ENCODE measurements around the gene CUX1.

CUX1 gene

GRCh38 chr7:102073931-102074880, 256.8 kb downstream of the CUX1 start:
- H3K27me3 Mint-ChIP-seq, result no peaks in the 10 kb centered on the region
- H3K4me3 Mint-ChIP-seq, result no peak overlapping the region
- H3K4me1 Mint-ChIP-seq (ENCODE audit: low read depth), result no peaks in the 10 kb centered on the region
- H3K36me3 Mint-ChIP-seq, result peaks cover 27% of the 10 kb centered on the region
- no peaks in the 10 kb centered on the region for H3K9me3 Mint-ChIP-seq (ENCODE audit: low read depth)
- no peak overlapping the region for H3K27ac Mint-ChIP-seq

DNA sequence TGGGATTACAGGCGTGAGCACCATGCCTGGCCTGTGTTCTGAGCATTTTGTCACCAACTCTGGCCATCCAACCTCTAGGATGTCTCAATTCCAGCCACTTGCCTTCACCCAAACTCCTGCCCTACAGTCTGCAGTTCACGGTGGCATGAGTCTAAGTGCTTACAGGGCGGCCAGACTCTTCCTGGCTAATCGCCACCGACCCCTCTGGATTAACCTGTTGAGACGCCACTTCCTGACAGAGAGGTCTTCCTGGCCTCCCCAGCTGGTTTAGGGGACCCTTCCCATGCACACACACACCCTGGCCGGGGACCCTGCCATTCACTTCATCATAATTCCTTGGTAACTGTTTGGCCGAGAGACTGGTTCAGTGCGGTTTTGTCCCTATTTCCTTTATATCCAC, 257.7 kb downstream of the CUX1 start:
- no peaks in the 10 kb centered on the region for H3K4me1 Mint-ChIP-seq (ENCODE audit: low read depth)
- no peak overlapping the region for H3K4me3 Mint-ChIP-seq
- H3K27me3 Mint-ChIP-seq, result no peaks in the 10 kb centered on the region
- peaks cover 26% of the 10 kb centered on the region for H3K36me3 Mint-ChIP-seq
- H3K9me3 Mint-ChIP-seq (ENCODE audit: low read depth), result no peaks in the 10 kb centered on the region
- H3K27ac Mint-ChIP-seq, result no peak overlapping the region

- Mint-ChIP-seq H3K4me3 (no peak overlapping the region), H3K36me3 (peaks cover 21% of the 10 kb centered on the region), H3K9me3 (ENCODE audit: low read depth) (no peaks in the 10 kb centered on the region), H3K4me1 (ENCODE audit: low read depth) (no peaks in the 10 kb centered on the region), H3K27ac (no peak overlapping the region), H3K27me3 (no peaks in the 10 kb centered on the region)
Observed at GRCh38 chr7:102075553-102076135, 258.2 kb downstream of the CUX1 start.

GRCh38 chr7:102077081-102077480, 259.7 kb downstream of the CUX1 start:
- Mint-ChIP-seq H3K27me3 (no peaks in the 10 kb centered on the region), H3K4me3 (no peak overlapping the region), H3K9me3 (ENCODE audit: low read depth) (no peaks in the 10 kb centered on the region), H3K36me3 (peaks cover 24% of the 10 kb centered on the region), H3K27ac (no peak overlapping the region), H3K4me1 (ENCODE audit: low read depth) (no peaks in the 10 kb centered on the region)

DNA sequence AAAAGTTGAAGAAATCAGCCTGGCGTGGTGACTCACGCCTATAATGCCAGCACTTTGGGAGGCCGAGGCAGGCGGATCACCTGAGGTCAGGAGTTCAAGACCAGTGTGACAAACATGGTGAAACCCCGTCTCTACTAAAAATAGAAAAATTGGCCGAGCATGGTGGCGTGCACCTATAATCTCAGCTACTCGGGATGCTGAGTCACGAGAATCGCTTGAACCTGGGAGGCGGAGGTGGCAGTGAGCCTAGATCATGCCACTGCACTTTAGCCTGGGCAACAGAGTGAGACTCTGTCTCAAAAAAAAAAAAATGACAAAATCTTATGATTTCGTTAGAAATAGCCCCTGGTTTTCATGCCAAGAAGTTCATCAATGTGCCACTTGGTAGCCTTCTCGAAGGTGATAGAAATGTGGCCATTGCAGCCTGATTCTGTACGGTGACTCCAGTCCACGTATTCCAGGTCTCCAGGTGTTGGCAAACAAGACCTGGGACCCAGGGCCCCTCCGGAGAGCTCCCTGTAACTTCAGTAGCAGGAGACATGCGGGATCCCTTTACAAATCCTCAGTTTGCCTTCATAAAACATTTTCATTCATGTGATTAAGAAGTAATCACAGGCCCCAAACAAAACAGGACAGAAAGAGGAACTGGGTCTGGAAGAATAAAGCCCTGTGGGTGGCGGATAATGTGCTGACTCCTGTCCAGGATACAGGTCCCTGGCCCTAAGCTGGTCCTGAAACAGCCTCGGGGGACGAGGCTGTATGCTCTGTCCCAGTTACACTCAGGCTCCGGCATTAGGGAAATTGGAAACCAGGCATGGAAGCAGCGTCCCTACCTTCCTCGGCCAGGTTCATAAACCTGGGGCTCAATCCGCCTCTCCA, 262.0 kb downstream of the CUX1 start:
- peaks cover 24% of the 10 kb centered on the region for H3K36me3 Mint-ChIP-seq
- H3K4me1 Mint-ChIP-seq (ENCODE audit: low read depth), result no peaks in the 10 kb centered on the region
- no peaks in the 10 kb centered on the region for H3K27me3 Mint-ChIP-seq
- H3K9me3 Mint-ChIP-seq (ENCODE audit: low read depth), result no peaks in the 10 kb centered on the region
- H3K4me3 Mint-ChIP-seq, result no peak overlapping the region
- no peak overlapping the region for H3K27ac Mint-ChIP-seq

- Mint-ChIP-seq H3K27ac (no peak overlapping the region), H3K27me3 (no peaks in the 10 kb centered on the region), H3K36me3 (peaks cover 24% of the 10 kb centered on the region), H3K4me1 (ENCODE audit: low read depth) (no peaks in the 10 kb centered on the region), H3K9me3 (ENCODE audit: low read depth) (no peaks in the 10 kb centered on the region), H3K4me3 (no peak overlapping the region)
Observed at GRCh38 chr7:102080019-102080433, 262.6 kb downstream of the CUX1 start.

DNA sequence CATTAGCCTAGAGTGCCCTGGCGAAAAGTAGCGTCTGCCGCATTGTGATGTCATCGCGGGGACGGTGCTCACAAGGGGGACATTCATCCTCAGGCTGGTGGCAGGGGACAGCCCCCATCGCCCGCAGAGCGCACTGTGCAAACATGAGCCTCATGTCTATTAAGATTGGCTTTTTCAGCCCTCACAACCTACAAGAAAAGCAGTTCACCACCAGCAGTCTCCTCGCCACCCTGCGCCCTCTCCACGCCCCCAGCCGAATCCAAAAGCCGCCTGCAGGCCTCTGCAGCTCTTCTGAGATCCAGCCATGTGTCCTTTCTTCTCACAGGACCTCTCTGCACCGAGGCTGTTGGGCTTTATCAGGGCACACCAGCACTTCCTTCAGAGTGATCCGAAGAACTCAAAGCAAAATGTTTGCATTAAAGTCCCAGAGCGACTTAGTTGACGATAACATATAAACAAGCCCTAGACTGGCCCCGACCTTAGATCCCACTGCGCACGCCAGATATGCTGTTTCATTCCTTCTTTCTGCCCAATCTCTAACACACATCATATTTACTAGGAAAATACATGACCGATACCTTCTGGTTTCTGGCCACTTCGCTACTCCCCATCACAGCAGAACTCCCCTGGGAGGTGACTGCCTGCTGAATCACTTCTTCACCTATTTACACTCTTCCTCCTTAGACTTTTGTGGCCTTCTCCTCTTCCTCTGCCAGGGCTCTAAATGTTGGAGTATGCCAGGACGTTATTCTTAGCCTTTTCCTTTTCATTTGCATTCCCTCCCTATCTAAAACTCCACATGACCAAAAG, 263.2 kb downstream of the CUX1 start:
- Mint-ChIP-seq H3K4me3 (no peak overlapping the region), H3K36me3 (peaks cover 25% of the 10 kb centered on the region), H3K27ac (no peak overlapping the region), H3K9me3 (ENCODE audit: low read depth) (no peaks in the 10 kb centered on the region), H3K27me3 (no peaks in the 10 kb centered on the region), H3K4me1 (ENCODE audit: low read depth) (no peaks in the 10 kb centered on the region)

DNA sequence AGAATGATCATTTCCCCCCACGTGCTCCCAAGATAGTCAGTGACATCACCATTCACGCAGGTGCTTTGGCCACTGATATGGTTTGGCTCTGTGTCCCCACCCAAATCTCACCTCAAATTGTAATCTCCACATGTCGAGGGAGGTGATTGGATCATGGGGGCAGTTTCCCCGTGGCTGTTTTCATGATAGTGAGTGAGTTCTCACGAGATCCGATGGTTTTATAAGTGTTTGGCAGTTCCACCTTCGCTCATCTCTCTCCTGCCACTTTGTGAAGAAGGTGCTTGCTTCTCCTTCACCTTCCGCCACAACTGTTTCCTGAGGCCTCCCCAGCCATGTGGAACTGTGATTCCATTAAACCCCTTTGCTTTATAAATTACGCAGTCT, 263.8 kb downstream of the CUX1 start:
- Mint-ChIP-seq H3K27ac (no peak overlapping the region), H3K27me3 (no peaks in the 10 kb centered on the region), H3K4me1 (ENCODE audit: low read depth) (no peaks in the 10 kb centered on the region), H3K36me3 (peaks cover 25% of the 10 kb centered on the region), H3K4me3 (no peak overlapping the region), H3K9me3 (ENCODE audit: low read depth) (no peaks in the 10 kb centered on the region)

GRCh38 chr7:102082693-102083368, 265.4 kb downstream of the CUX1 start:
- H3K27me3 Mint-ChIP-seq, result no peaks in the 10 kb centered on the region
- no peaks in the 10 kb centered on the region for H3K4me1 Mint-ChIP-seq (ENCODE audit: low read depth)

GRCh38 chr7:102085218-102085772, 267.9 kb downstream of the CUX1 start:
- Mint-ChIP-seq H3K27ac (no peak overlapping the region), H3K9me3 (ENCODE audit: low read depth) (peaks cover 5% of the 10 kb centered on the region)

More at GRCh38 chr7:102082693-102083368, 265.4 kb downstream of the CUX1 start:
- Mint-ChIP-seq H3K9me3 (ENCODE audit: low read depth) (no peaks in the 10 kb centered on the region), H3K4me3 (no peak overlapping the region), H3K27ac (no peak overlapping the region), H3K36me3 (peaks cover 26% of the 10 kb centered on the region)

DNA sequence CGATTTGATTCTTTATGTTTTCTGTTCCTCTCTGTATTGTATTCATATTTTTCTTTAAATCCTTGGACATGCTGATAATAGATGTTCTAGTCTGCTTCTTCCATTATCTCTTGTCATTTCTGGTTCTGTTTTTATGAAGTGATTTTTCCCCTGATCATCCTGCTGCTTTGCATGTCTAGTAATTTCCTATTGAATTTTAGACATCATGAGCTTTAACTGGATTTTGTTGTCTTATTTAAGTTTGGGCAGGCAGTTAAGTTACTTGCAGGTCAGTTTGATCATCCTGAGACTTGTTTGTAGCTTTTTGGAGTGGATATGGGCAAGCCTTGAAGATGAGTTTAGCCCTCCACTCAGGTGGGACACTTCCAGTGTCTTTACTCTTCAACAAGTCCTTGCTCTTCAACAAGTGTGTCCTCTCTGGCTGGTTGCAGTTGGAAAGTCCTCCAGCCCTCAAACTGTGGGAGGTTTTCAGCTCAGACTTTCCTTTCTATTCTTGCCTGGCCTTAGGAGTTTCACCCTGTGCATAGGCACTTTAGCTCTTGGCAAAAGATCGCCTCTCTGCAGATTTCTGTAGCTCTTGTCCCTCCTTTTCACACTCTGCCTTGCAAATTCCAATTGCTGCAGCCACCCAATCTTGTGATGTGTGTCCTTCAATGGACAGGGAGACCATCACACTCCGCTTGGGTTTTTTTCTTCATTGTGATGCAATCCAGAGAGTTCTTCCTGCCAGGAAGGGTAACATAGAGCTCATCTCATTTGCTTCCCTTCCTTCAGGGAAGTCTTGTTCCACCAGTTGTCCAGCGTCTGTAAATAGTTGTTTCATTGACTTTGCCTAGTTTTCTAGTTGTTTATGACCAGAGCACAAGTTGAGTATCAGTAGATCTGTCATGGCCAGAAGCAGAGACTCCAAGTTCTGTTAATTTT, 272.0 kb downstream of the CUX1 start:
- Mint-ChIP-seq H3K4me1 (ENCODE audit: low read depth) (no peaks in the 10 kb centered on the region), H3K36me3 (peaks cover 23% of the 10 kb centered on the region), H3K4me3 (no peak overlapping the region), H3K9me3 (ENCODE audit: low read depth) (peaks cover 5% of the 10 kb centered on the region), H3K27me3 (no peaks in the 10 kb centered on the region), H3K27ac (no peak overlapping the region)

More at GRCh38 chr7:102085218-102085772, 267.9 kb downstream of the CUX1 start:
- Mint-ChIP-seq H3K4me1 (ENCODE audit: low read depth) (no peaks in the 10 kb centered on the region), H3K36me3 (peaks cover 35% of the 10 kb centered on the region), H3K27me3 (no peaks in the 10 kb centered on the region), H3K4me3 (no peak overlapping the region)

GRCh38 chr7:102093599-102094315, 276.3 kb downstream of the CUX1 start:
- Mint-ChIP-seq H3K4me1 (ENCODE audit: low read depth) (no peaks in the 10 kb centered on the region), H3K36me3 (peaks cover 14% of the 10 kb centered on the region), H3K9me3 (ENCODE audit: low read depth) (peaks cover 3% of the 10 kb centered on the region), H3K4me3 (no peak overlapping the region), H3K27ac (no peak overlapping the region), H3K27me3 (no peaks in the 10 kb centered on the region)

All from activated naive CD8-positive, alpha-beta T cell (primary cell).